CD8-positive, alpha-beta memory T cell (primary cell): ENCODE measurements around the gene CAPN6. TPM values are rescaled to one million over a fixed set of nuclear protein-coding genes. Genes with fewer than 3 reads are reported as not detected.

Experiments
- polyA plus RNA-seq: library from polyadenylated mRNA; unstranded; fragments of 300-500 nt; fragmentation: Illumina TruSeq; gene quantifications from one replicate; pipeline ENCODE4 v1.2.3, GENCODE V29; 2021
- total RNA-seq, 2 experiments: library from RNA; stranded (reverse); gene quantifications; one replicate each; pipeline ENCODE4 v1.2.3, GENCODE V29; 2021

Gene CAPN6
- total and polyA plus RNA-seq, 3 experiments from 2014 or later, result not detected

Other genes starting within 250 kb of the CAPN6 start
- under 1 TPM; 0.31 to 0.40 TPM for gene PAK3, start 174.3 kb downstream of the CAPN6 start, total RNA-seq
- gene PAK3, start 174.3 kb downstream of the CAPN6 start, polyA plus RNA-seq, result 0.18 TPM
- gene DCX, start 141.7 kb upstream of the CAPN6 start, total RNA-seq, result not detected
- gene DCX, start 141.7 kb upstream of the CAPN6 start, polyA plus RNA-seq, result not detected
- gene SERTM2, start 241.2 kb upstream of the CAPN6 start, total RNA-seq, result not detected
- gene SERTM2, start 241.2 kb upstream of the CAPN6 start, polyA plus RNA-seq, result not detected